ENCODE measurements around the gene PHACTR1.

- TF ChIP-seq EZH2phosphoT487 (IDR thresholded peaks at IDR 0.05; ENCODE audit: insufficient read depth, low read depth): no peak
- TF ChIP-seq EZH2 (IDR thresholded peaks at IDR 0.05; ENCODE audit: insufficient read depth, poor library complexity, severe bottlenecking): no peak
Observed at GRCh38 chr6:13049666-13050254, 333.2 kb downstream of the PHACTR1 start.

Measured in GM23248 (cell line).